Liver (tissue), 9 donors: ENCODE measurements around the gene FAM168B. TPM values are rescaled to one million over a fixed set of nuclear protein-coding genes. Genes with fewer than 3 reads are reported as not detected.

Experiments
- DNase-seq: peaks from one replicate; pipeline ENCODE4 v3.0.0-alpha.2; 2017; ENCODE audit warnings: low spot score
- H3K27ac ChIP-seq, 2 donors: one replicate each; pipeline ENCODE4 v1.7.0; 2013; ENCODE audit warnings: inconsistent platforms in 2 of 2, low read length in 2 of 2, control low read depth in 1 of 2, low read depth in 1 of 2, mild to moderate bottlenecking in 1 of 2
- H3K27me3 ChIP-seq, 4 donors: one replicate each; pipeline versions ENCODE4 v1.6.1 to v1.7.0; 2013; ENCODE audit warnings: low read length in 3 of 4, inconsistent platforms in 1 of 4, mild to moderate bottlenecking in 1 of 4, moderate library complexity in 1 of 4; ENCODE audit not compliant: control insufficient read depth in 4 of 4, insufficient read depth in 4 of 4
- H3K36me3 ChIP-seq, 4 donors: one replicate each; pipeline versions ENCODE4 v1.6.1 to v1.7.0; 2013; ENCODE audit warnings: low read length in 3 of 4, mild to moderate bottlenecking in 3 of 4, low read depth in 1 of 4, moderate library complexity in 1 of 4; ENCODE audit not compliant: control insufficient read depth in 4 of 4, insufficient read depth in 3 of 4
- H3K4me1 ChIP-seq, 4 donors: one replicate each; pipeline versions ENCODE4 v1.6.1 to v1.7.0; 2013; ENCODE audit warnings: low read length in 3 of 4, mild to moderate bottlenecking in 3 of 4, moderate library complexity in 1 of 4; ENCODE audit not compliant: control insufficient read depth in 4 of 4, insufficient read depth in 4 of 4
- H3K4me3 ChIP-seq, 3 donors: one replicate each; pipeline versions ENCODE4 v1.6.1 to v1.7.0; 2013; ENCODE audit warnings: low read length in 3 of 3, control low read depth in 1 of 3, low read depth in 1 of 3, mild to moderate bottlenecking in 1 of 3
- H3K9ac ChIP-seq, 2 donors: one replicate each; pipeline ENCODE4 v1.7.0; 2013; ENCODE audit warnings: low read length in 2 of 2, mild to moderate bottlenecking in 2 of 2, moderate library complexity in 2 of 2, control low read depth in 1 of 2, low read depth in 1 of 2
- H3K9me3 ChIP-seq, 4 donors: one replicate each; pipeline versions ENCODE4 v1.6.1 to v1.7.0; 2013; ENCODE audit warnings: low read length in 3 of 4; ENCODE audit not compliant: control insufficient read depth in 4 of 4
- ATF3 ChIP-seq: IDR thresholded peaks from 2 replicates; pipeline ENCODE4 v1.6.1; 2016; ENCODE audit warnings: antibody characterized with exemption
- CTCF ChIP-seq: fragments of 150-350 bp; IDR thresholded peaks from 2 replicates; pipeline ENCODE4 v1.5.1; 2017; ENCODE audit warnings: improper control_type of control experiment, low read depth, low read length; ENCODE audit not compliant: missing input control
- EGR1 ChIP-seq, 2 donors: IDR thresholded peaks; 2 replicates each; pipeline ENCODE4 v1.6.1; 2016 to 2018; ENCODE audit warnings: antibody characterized with exemption in 2 of 2, low read depth in 2 of 2
- FOXA1 ChIP-seq: IDR thresholded peaks from 2 replicates; pipeline ENCODE4 v1.6.1; 2016; ENCODE audit warnings: antibody characterized with exemption
- FOXA2 ChIP-seq: IDR thresholded peaks from 2 replicates; pipeline ENCODE4 v1.6.1; 2016; ENCODE audit warnings: antibody characterized with exemption
- GABPA ChIP-seq, 2 donors: IDR thresholded peaks in 1 of 2; conservative IDR thresholded peaks in 1 of 2; 2 replicates each; pipeline ENCODE4 v1.6.1; 2016; ENCODE audit warnings: antibody characterized with exemption in 2 of 2, mild to moderate bottlenecking in 1 of 2, moderate library complexity in 1 of 2
- HNF4A ChIP-seq, 2 donors: conservative IDR thresholded peaks; 2 replicates each; pipeline ENCODE4 v1.6.1; 2016; ENCODE audit warnings: antibody characterized with exemption in 2 of 2, mild to moderate bottlenecking in 2 of 2
- HNF4G ChIP-seq: IDR thresholded peaks from 2 replicates; pipeline ENCODE4 v1.6.1; 2016; ENCODE audit warnings: antibody characterized with exemption
- JUND ChIP-seq, 2 donors: IDR thresholded peaks; 2 replicates each; pipeline ENCODE4 v1.6.1; 2016; ENCODE audit warnings: antibody characterized with exemption in 2 of 2
- MAX ChIP-seq: IDR thresholded peaks from 2 replicates; pipeline ENCODE4 v1.6.1; 2016; ENCODE audit warnings: antibody characterized with exemption
- NR2F2 ChIP-seq: IDR thresholded peaks from 2 replicates; pipeline ENCODE4 v1.6.1; 2016; ENCODE audit warnings: antibody characterized with exemption
- RAD21 ChIP-seq, 2 donors: IDR thresholded peaks; 2 replicates each; pipeline ENCODE4 v1.6.1; 2016; ENCODE audit warnings: antibody characterized with exemption in 2 of 2, mild to moderate bottlenecking in 2 of 2
- REST ChIP-seq: IDR thresholded peaks from 2 replicates; pipeline ENCODE4 v1.6.1; 2016; ENCODE audit warnings: antibody characterized with exemption, mild to moderate bottlenecking
- RXRA ChIP-seq, 2 donors: IDR thresholded peaks; 2 replicates each; pipeline ENCODE4 v1.6.1; 2017 to 2018; ENCODE audit warnings: antibody characterized with exemption in 2 of 2, mild to moderate bottlenecking in 1 of 2
- SP1 ChIP-seq: IDR thresholded peaks from 2 replicates; pipeline ENCODE4 v1.6.1; 2018; ENCODE audit warnings: antibody characterized with exemption, mild to moderate bottlenecking
- TAF1 ChIP-seq: conservative IDR thresholded peaks from 2 replicates; pipeline ENCODE4 v1.6.1; 2016; ENCODE audit warnings: antibody characterized with exemption, mild to moderate bottlenecking
- YY1 ChIP-seq: IDR thresholded peaks from 2 replicates; pipeline ENCODE4 v1.6.1; 2016; ENCODE audit warnings: antibody characterized with exemption, mild to moderate bottlenecking
- ZBTB33 ChIP-seq: IDR thresholded peaks from 2 replicates; pipeline ENCODE4 v1.6.1; 2016; ENCODE audit warnings: antibody characterized with exemption
- WGBS: extraction: QIAGEN DNeasy Blood & Tissue Kit; methylation state at CpG from one replicate; pipeline ENCODE4 v1.1.7; 2013; 5-methylcytosine and 5-hydroxymethylcytosine counted together
- polyA plus RNA-seq, 2 donors: library from polyadenylated mRNA; stranded (reverse) in 1 of 2; unstranded in 1 of 2; fragments of 200-250 nt in 1 of 2; fragments of >200 nt in 1 of 2; fragmentation: Nextera tagmentation in 1 of 2; extraction: Ambion mirVana in 1 of 2; gene quantifications; one replicate each; pipeline versions ENCODE4 v1.2.1 to v1.2.3, GENCODE V29; 2013 to 2015
- total RNA-seq, 2 donors: library from RNA; depleted of rRNA; stranded (reverse); fragments of >200 nt; gene quantifications; one replicate each; pipeline ENCODE4 v1.2.3, GENCODE V29; 2014
- donor health status: healthy.
- donor health status: healthy.
- donor health status: healthy.
- donor health status: healthy.
- donor health status: healthy.

Gene FAM168B
- total and polyA plus RNA-seq, 4 donors: 13.9 to 62.3 (median 30.8) TPM

- no peak for DNase-seq
- H3K27ac ChIP-seq: no peak overlapping the region
- no peaks in the 10 kb centered on the region for H3K4me1 ChIP-seq
- TF ChIP-seq NR2F2 (no peak), FOXA2 (no peak), REST (no peak)
- no peaks in the 10 kb centered on the region for H3K27me3 ChIP-seq
- no peak overlapping the region for H3K4me3 ChIP-seq
- no peaks in the 10 kb centered on the region for H3K9me3 ChIP-seq
- H3K9ac ChIP-seq: no peak overlapping the region
- peaks cover 7 to 64% (median 52%) of the 10 kb centered on the region in 4 donors for H3K36me3 ChIP-seq
- WGBS: 95% methylated on average over 26 of the region's 26 CpGs
These were observed 37.8 kb downstream of the FAM168B start for GRCh38 chr2:131055169-131056065.

GRCh38 chr2:131054488-131054887 lies 38.8 kb downstream of the FAM168B start:
- no peaks in the 10 kb centered on the region for H3K9me3 ChIP-seq
- H3K4me3 ChIP-seq: no peak overlapping the region
- no peak for TF ChIP-seq SP1
- H3K4me1 ChIP-seq: no peaks in the 10 kb centered on the region
- 96% methylated on average over 7 of the region's 7 CpGs for WGBS
- H3K9ac ChIP-seq: no peak overlapping the region
- peaks cover 7 to 73% (median 60%) of the 10 kb centered on the region in 4 donors for H3K36me3 ChIP-seq
- H3K27me3 ChIP-seq: no peaks in the 10 kb centered on the region
- DNase-seq: no peak
- H3K27ac ChIP-seq: no peak overlapping the region

GRCh38 chr2:131052741-131053263 lies 40.5 kb downstream of the FAM168B start:
- H3K27me3 ChIP-seq: no peaks in the 10 kb centered on the region
- peaks cover 9 to 82% (median 67%) of the 10 kb centered on the region in 4 donors for H3K36me3 ChIP-seq
- H3K27ac ChIP-seq: no peak overlapping the region
- no peak overlapping the region for H3K4me3 ChIP-seq
- H3K9me3 ChIP-seq: no peaks in the 10 kb centered on the region
- no peak overlapping the region for H3K9ac ChIP-seq
- H3K4me1 ChIP-seq: no peaks in the 10 kb centered on the region
- DNase-seq: no peak
- 92% methylated on average over 8 of the region's 8 CpGs for WGBS
- TF ChIP-seq ZBTB33 (no peak), ATF3 (no peak), SP1 (no peak), FOXA1 (no peak), FOXA2 (no peak), RXRA (IDR thresholded peaks at IDR 0.05) (no peak), MAX (no peak), JUND (IDR thresholded peaks at IDR 0.05) (no peak), EGR1 (IDR thresholded peaks at IDR 0.05; ENCODE audit: low read depth in 2 of 2) (no peak), CTCF (no peak), YY1 (no peak), NR2F2 (no peak), TAF1 (no peak), GABPA (IDR thresholded peaks at IDR 0.05 in 1 of 2, conservative IDR thresholded peaks at IDR 0.05 in 1 of 2) (no peak), HNF4A (conservative IDR thresholded peaks at IDR 0.05) (no peak), HNF4G (no peak), RAD21 (IDR thresholded peaks at IDR 0.05) (no peak)
